A549 (cell line): Measurements from ENCODE around the gene TBL1X.

Source experiments
- EP300 ChIP-seq, 2 experiments: fragments of >200 bp; sonication (Bioruptor Twin); formaldehyde crosslinking; IDR thresholded peaks; 2 replicates in 1 of 2; 3 replicates in 1 of 2; pipeline ENCODE4 v1.6.1; 2016 to 2017
- TF ChIP-seq, protein P1 (sequence below): fragments of >200 bp; sonication (Bioruptor Twin); formaldehyde crosslinking; IDR thresholded peaks from 3 replicates; pipeline ENCODE4 v1.5.1; 2016

DNA sequence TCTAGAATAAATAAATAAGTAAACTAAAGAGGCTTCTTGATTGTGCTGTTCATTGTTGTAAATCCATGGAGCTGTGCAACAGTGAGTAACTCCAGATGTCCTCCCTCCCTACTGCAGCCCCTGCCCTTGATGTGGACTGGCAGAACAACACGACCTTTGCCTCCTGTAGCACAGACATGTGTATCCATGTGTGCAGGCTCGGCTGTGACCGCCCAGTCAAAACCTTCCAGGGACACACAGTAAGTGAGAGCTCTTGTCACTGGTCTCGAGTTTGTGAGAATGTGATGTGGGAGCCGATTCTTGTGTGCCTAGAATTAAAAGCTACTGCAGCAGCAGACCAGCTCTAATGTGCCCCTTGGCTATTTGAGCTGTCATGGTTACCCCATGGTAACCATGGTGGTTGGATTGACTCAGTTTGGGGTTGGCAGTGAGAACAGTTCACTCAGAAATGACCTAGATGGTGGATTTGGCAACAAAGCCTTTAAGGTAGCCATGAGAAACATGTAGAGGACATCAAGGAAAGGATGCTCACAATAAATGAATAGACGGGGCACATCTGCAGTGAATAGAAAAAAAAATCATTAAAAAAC lies 240.1 kb downstream of the TBL1X start:
- TF ChIP-seq, protein P1, sequence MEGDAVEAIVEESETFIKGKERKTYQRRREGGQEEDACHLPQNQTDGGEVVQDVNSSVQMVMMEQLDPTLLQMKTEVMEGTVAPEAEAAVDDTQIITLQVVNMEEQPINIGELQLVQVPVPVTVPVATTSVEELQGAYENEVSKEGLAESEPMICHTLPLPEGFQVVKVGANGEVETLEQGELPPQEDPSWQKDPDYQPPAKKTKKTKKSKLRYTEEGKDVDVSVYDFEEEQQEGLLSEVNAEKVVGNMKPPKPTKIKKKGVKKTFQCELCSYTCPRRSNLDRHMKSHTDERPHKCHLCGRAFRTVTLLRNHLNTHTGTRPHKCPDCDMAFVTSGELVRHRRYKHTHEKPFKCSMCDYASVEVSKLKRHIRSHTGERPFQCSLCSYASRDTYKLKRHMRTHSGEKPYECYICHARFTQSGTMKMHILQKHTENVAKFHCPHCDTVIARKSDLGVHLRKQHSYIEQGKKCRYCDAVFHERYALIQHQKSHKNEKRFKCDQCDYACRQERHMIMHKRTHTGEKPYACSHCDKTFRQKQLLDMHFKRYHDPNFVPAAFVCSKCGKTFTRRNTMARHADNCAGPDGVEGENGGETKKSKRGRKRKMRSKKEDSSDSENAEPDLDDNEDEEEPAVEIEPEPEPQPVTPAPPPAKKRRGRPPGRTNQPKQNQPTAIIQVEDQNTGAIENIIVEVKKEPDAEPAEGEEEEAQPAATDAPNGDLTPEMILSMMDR = no peak
- TF ChIP-seq EP300 (IDR thresholded peaks at IDR 0.05) = no peak
